CD4-positive, alpha-beta T cell treated with Interleukin-15 for 1 hour (primary cell): ENCODE data around the gene ZBED5.
"Not testable (repeated sequence)": the region's sequence is repeated elsewhere in the genome, so short reads cannot be mapped to it uniquely, and the experiment has no call there.

Source experiments
- DNase-seq: peaks from one replicate; pipeline ENCODE4 v3.0.0-alpha.2; 2020

Gene ZBED5

DNA sequence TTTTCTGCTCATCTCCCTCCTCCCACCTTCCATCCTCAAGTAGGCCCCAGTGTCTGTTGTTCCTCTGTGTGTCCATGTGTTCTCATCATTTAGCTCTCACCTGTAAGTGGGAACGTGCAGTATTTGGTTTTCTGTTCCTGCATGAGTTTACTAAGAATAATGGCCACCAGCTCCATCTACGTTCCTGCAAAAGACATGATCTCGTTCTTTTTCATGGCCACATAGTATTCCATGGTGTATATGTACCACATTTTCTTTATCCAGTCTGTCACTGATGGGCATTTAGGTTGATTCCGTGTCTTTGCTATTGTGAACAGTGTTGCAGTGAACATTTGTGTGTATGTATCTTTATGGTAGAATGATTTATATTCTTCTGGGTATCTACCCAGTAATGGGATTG, 21.0 kb downstream of the ZBED5 start:
- DNase-seq = not testable (repeated sequence)

DNA sequence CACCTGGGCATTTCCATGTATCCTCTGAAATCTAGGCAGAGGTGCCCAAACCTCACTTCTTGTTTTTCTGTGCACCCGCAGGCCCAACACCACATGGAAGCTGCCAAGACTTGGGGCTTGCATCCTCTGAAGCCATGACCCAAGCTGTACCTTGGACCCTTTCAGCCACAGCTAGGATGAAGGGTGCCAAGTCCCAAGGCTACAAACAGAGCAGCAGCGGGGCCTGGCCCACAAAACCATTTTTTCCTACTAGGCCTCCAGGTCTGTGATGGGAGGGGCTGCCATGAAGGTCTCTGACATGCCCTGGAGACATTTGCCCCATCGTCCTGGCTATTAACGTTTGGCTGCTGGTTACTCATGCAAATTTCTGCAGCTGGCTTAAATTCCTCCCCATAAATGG, 28.7 kb downstream of the ZBED5 start:
- DNase-seq = no peak

DNA sequence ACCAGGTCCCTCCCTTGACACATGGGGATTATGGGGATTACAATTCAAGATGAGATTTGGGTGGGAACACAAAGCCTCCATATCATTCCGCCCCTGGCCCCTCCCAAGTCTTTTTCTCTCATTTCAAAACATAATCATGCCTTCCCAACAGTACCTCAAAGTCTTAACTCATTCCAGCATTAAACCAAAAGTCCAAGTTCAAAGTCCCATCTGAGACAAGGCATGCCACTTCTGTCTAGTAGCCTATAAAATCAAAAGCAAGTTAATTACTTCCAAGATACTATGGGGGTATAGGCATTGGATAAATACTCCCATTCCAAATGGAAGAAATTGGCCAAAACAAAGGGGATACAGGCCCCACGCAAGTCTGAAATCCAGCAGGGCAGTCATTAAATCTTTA, 29.5 kb downstream of the ZBED5 start:
- DNase-seq = no peak

DNA sequence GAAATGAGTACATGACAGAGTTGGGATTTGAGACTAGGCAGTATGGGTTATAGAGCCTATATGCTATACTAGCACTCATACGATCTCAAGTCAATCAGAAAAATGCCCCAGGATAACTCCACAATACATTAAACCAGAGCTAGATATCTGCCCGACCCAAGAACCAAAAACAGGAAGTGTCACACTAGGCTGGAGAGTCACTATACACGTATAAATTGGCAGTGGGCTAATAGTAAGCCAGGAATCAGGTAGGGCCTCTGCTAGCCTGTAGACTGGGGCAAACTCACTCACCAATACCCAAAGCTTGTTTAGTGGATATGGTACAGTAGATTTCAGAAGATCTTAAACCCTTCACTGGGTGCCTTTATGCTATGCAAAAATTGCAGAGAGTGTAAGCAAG, 33.0 kb downstream of the ZBED5 start:
- no peak for DNase-seq

DNA sequence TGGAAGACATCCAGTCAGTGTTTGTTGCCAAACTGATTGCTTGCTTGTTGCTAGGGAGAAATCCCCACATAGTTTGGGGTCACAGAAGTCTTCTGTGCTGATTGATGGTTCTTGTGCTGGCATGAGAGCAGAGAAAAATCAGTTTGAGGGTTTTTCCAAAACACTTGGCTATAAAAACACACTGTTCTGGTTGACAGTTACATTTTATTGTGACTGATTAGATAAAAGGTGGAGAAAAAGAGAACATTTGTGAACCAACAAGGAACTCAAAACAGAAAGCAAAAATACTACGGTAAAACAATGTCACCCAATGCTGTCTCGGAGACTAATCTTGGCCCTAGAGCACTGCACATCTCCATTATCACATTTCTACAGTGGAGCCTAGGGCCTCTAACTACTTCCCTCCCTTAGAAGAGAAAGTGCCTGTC, 34.7 kb downstream of the ZBED5 start:
- no peak for DNase-seq

DNA sequence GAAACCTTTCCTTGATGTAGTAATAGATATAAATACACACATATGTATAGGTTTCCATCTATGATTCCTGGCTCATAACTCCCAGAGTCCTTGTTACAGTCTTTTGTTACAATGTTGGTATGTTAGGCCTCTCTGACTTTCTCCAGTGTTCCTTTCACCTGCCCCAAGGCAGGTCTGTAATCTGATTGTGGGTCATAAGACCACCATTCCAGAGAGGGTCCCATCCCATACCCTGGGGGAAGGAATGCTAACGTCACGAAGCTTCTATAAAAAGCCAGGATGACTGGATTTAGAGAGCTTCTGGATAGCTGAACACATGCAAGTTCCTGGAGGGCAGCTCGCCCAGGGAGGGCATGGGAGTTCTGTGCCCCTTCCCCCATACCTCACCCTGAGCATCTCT, 35.4 kb downstream of the ZBED5 start:
- not testable (repeated sequence) for DNase-seq

DNA sequence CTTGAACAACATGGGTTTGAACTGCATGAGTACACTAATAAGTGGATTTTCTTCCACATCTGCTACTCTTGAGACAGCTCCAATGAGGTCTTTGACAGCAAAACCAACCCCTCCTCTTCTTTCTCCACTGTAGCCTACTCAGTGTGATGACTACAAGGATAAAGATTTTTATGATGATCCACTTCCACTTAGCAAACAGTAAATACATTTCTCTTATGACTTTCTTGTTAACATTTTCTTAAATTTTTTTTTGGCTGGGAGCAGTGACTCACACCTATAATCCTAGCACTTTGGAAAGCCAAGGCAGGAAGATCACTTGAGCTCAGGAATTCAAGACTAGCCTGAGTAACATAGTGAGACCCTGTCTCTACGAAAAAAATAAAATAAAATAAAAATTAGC, 39.3 kb downstream of the ZBED5 start:
- no peak for DNase-seq

DNA sequence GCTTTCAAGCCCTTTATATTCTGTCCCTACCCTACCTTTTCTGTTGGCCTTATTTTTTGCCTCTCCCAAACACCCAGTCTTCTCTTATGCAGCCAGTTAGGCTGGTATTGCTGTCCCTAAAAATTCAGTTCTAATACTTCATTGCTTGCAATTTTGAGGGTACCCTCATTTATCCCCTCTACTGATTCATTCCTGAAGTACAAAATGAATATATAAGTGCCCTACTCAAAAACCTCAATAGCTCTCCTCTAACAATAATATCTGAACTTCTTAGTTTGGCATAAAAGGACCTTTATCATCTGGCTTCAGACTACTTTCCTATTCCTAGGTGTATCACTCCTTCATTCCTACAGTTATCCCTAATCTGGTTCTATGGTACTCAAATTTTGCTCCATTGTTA, 43.9 kb downstream of the ZBED5 start:
- no peak for DNase-seq

DNA sequence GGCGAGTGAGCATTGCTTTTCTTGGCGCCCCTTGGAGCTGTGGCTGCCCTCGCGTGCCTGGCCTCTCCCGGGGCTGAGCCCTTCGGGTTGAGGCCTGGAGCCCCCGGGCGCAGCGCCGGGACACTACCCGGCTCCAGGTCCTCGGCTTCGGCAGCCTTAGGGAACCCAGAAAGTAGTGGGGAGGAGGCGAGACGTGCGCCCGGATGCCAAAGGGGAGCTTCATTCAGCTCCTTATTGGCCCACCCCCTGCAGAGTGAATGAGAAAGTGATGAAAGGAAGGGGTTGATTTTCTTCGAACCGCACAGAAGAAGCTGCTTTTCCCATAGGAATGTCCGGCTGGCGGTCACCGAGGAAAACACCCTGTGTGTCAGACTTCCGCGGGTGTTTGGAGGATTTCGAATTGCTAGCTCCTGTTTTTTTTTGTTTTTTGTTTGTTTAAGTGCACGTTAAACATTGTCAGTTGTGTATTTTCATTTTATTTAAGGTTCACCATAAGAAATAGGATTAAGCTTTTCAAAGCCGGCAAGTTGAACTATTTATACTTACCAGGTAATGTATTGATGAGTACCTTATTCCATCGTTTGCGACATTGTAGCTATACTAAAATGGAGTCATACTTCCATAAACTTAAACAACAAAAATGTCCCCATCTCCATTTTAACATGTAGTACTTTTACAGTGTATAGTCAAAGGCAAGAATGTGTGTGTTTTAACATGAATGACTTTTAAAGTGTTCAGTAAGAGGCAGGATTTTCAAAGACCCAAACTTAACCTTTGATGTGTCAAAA, 48.3 kb downstream of the ZBED5 start:
- peak; percentile 22 for DNase-seq

DNA sequence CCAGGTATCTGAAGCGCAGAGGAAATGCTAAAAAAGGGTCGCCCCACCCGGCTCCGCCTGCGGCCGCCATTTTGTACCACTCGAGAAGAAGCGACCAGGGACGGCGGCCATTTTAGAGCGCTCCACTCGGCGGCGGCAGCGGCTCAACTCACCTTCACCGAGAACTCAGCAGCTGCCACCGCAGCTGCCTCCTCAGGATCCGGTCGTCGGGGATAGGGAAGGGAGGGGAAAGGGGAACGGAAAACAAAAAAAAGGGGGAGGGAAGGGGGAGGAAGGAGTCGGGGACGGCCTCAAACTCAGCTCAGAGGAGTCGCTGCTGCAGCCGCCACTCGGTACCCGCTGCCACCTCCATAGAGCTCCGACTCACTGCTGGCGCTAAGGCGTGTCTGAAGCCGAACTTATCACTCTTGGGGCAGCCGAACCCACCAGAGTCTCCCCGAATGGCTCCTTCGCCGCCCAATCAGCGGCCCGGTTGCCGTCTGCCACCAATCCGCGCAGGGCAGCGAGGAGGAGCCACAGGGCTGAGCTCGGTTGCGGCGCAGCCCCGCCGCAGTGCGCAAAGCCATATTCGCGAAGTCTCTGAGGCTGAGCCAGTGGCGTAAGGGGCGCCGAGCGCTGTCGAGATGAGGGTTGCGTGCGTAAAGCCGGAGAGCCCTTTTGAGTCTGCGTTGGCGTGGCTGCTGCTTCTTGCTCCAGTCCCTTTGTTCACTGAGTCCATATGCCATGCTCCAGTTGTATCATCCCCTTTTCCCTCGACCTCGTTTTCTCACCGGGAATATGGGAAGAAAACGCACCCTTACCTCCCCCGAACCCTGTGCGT, 49.1 kb downstream of the ZBED5 start, which contains the start of gene EIF4G2:
TSS of gene EIF4G2 (minus strand) at position 374 of the 820 bp plus-strand sequence.
- peak; percentile 99 for DNase-seq

DNA sequence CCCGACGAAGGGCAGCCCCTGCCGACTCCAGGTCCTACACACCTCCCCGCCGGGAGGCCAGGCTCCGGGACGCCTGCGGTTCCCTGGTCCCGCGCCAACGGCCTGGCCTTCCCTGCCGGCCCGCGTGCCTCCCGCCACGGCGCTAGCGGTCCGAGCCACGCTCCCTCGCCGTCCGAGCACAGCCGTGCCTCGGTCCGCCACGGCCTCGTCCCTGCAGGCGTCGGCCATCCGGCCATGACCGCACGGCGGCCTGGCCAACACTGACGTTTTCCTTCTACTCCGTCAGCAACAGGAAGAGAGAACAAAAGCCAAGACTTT, 49.7 kb downstream of the ZBED5 start:
- no peak for DNase-seq

DNA sequence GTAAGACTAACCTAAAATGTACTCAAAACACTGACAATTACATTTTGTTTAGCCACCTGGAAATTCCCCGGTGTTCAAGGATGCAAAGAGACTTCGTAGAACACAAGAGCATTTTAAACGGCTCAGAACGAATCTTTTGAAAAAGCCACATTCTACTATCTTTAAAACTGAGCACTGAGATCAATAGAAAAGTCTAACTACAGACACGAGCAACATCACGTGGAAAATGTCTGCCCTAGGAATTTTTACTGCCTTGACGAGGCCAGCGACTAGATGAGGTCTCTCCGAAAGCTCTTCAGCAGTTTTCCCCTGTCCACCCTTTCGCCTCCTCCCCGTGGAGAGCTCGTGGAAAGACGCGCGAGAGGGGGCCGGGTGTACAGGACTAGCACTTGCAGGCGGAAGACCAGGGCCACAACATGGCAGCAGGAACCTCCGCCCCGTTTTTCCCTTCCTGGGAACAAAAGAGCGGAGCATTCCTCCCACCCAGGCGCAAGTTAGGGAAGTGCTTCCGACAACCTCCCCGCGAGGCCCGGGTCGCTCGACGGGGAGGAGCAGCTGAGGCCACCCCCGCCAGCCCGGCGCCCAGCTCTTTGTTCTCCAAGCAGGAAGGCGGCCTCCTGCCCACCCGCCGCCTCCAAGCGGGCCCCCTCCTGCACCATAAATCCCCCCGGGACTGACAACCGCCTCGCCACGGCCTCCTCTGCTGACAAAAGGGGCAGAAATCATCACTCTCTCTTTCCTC, 50.2 kb downstream of the ZBED5 start:
- DNase-seq = peak; percentile 40

DNA sequence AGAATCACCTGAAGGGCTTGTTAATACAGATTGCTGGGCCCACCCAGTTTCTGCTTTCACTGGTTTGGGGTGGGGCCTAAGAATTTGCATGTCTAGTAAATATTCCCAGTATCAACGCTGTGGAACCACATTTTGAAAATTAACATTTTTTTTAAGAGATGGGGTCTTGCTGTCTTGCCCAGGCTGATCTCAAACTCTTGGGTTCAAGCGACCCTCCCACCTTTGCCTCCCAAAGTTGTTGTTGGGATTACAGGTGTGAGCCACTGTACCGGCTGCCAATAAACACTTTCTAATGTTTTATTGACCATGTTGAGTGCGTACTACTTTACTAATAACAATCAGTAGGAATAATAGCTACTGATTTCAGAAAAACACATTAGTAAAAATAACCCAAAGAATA, 51.6 kb downstream of the ZBED5 start:
- no peak for DNase-seq

DNA sequence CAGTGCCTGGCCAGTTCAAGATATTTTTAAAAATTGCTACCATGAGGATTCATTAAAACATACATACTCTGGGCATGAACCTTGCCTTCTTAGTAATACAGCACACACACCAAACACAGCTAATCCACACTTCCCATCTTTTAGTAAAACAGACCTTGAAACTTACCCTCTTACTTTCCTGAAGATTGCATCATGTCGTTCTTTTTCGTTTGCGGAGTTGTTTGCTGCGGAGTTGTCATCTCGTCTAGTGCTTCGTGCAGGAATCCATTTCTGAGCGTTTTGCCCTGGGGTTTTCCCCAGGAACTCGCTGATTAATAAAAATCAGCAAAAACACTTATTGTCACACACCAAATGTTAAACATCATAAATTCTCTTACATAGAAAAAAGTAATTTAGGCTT, 52.1 kb downstream of the ZBED5 start:
- no peak for DNase-seq

DNA sequence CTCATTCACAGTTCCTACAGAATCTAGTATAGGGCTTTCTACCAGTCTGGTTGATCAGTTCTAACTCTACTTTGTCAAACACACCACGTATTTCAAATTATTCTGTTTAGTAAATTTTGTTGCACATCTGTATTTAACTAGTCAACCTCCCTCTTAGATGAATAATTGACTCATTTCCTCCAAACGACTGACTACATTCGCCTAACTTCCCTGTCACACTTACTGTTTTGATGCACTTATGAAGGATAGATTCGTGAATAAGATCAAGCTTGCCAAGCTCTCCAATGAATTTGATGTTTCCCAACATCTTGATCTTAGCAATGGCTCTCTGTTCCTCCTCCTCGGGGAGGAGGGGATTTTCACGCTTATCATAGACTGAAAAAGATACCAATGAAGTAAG, 54.2 kb downstream of the ZBED5 start:
- DNase-seq = no peak
